ENCODE data around the gene USO1.

DNA sequence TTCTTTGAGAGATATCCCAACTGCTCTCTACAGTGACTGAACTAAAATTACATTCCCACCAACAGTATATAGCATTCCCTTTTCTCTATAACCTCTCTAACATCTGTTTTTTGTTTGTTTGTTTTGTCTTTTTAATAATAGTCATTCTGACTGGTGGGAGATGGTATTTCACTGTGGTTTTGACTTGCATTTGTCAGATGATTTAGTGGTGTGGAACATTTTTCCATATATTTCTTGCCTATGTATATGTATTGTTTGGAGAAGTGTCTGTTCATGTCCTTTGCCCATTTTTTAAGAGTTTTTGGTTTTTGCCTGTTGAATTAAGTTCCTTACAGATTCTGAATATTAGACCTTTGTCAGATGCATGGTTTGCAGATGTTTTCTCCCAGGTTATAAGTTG, 9.0 kb downstream of the USO1 start:
- TF ChIP-seq, protein P1, sequence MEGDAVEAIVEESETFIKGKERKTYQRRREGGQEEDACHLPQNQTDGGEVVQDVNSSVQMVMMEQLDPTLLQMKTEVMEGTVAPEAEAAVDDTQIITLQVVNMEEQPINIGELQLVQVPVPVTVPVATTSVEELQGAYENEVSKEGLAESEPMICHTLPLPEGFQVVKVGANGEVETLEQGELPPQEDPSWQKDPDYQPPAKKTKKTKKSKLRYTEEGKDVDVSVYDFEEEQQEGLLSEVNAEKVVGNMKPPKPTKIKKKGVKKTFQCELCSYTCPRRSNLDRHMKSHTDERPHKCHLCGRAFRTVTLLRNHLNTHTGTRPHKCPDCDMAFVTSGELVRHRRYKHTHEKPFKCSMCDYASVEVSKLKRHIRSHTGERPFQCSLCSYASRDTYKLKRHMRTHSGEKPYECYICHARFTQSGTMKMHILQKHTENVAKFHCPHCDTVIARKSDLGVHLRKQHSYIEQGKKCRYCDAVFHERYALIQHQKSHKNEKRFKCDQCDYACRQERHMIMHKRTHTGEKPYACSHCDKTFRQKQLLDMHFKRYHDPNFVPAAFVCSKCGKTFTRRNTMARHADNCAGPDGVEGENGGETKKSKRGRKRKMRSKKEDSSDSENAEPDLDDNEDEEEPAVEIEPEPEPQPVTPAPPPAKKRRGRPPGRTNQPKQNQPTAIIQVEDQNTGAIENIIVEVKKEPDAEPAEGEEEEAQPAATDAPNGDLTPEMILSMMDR (IDR thresholded peaks at IDR 0.05): no peak
- TF ChIP-seq POLR2A (IDR thresholded peaks at IDR 0.05): no peak
